Heart right ventricle (tissue), 16 donors: ENCODE data around the gene DARS2. TPM values are rescaled to one million over a fixed set of nuclear protein-coding genes. Genes with fewer than 3 reads are reported as not detected.

ENCODE experiments used
- ATAC-seq, 8 donors: fragments of 200-7000 bp; cut with Tn5 transposase; one replicate each; pipeline ENCODE4 v1.9.1; 2020; ENCODE audit warnings: mild to moderate bottlenecking in 8 of 8, moderate library complexity in 8 of 8, moderate number of reproducible peaks in 1 of 8
- DNase-seq, 2 donors: peaks; one replicate each; pipeline ENCODE4 v3.0.0-alpha.2; 2020
- H3K27ac ChIP-seq, 10 donors: fragments of 200-600 bp; sonication (generic) in 2 of 10; one replicate each; pipeline versions ENCODE4 v1.5.0 to v1.8.0; 2020 to 2022; ENCODE audit warnings: mild to moderate bottlenecking in 3 of 10
- H3K27me3 ChIP-seq, 7 donors: fragments of 200-600 bp; one replicate each; pipeline ENCODE4 v1.8.0; 2021 to 2022; ENCODE audit warnings: mild to moderate bottlenecking in 2 of 7
- H3K36me3 ChIP-seq, 9 donors: fragments of 200-600 bp; sonication (generic) in 1 of 9; one replicate each; pipeline versions ENCODE4 v1.5.0 to v1.8.0; 2020 to 2022; ENCODE audit warnings: mild to moderate bottlenecking in 2 of 9
- H3K4me1 ChIP-seq, 9 donors: fragments of 200-600 bp; sonication (generic) in 1 of 9; one replicate each; pipeline versions ENCODE4 v1.5.0 to v1.8.0; 2020 to 2022; ENCODE audit warnings: mild to moderate bottlenecking in 4 of 9
- H3K4me3 ChIP-seq, 10 donors: fragments of 200-600 bp; sonication (generic) in 2 of 10; one replicate each; pipeline versions ENCODE4 v1.5.0 to v1.8.0; 2020 to 2022; ENCODE audit warnings: mild to moderate bottlenecking in 7 of 10, moderate library complexity in 2 of 10
- H3K9me3 ChIP-seq, 11 donors: fragments of 200-600 bp in 10 of 11; sonication (generic) in 2 of 11; one replicate each; pipeline versions ENCODE4 v1.5.0 to v1.8.0; 2013 to 2022; ENCODE audit warnings: mild to moderate bottlenecking in 2 of 11, control low read depth in 1 of 11, moderate library complexity in 1 of 11
- WGBS, 2 donors: extraction: QIAGEN DNeasy Blood & Tissue Kit; methylation state at CpG; one replicate each; pipeline ENCODE4 v1.1.7; 2013; ENCODE audit warnings: inconsistent platforms in 1 of 2; 5-methylcytosine and 5-hydroxymethylcytosine counted together
- intact Hi-C, 10 donors: fragments of 100-400 bp; cut with DNase I; formaldehyde crosslinking; loops; one replicate each; pipeline versions ENCODE4 v1.11.1 to v1.14.2; 2022
- polyA plus RNA-seq, 2 donors: library from polyadenylated mRNA; stranded (reverse); fragments of 200-250 nt; gene quantifications; one replicate each; pipeline ENCODE4 v1.2.3, GENCODE V29; 2013
- total RNA-seq, 10 donors: library from RNA; stranded (reverse); fragmentation: NEBNext Ultra II Directional in 3 of 10; extraction: Animal tissue kit (Norgen Biotek cat#: 25700) in 3 of 10; gene quantifications; one replicate each; pipeline versions ENCODE4 v1.2.1 to v1.2.4, GENCODE V29; 2021 to 2023
- TF ChIP-seq, protein P1 (sequence below), 9 donors: fragments of 200-600 bp; sonication (generic) in 2 of 9; IDR thresholded peaks; one replicate each; pipeline versions ENCODE4 v1.5.0 to v1.8.0; 2021 to 2022; ENCODE audit warnings: antibody characterized with exemption in 9 of 9, mild to moderate bottlenecking in 5 of 9, moderate library complexity in 1 of 9
- donor health status: Arrhythmogenic right ventricular cardiomyopathy.
- donor health status: ischemic (EF 13 %, LVEDD 7.1; RV severe dilation, severe dysfunction).
- donor health status: healthy with polysubstance abuse.
- donor health status: DM: no; HTN: yes; CAD: no.
- donor health status: DM: no; HTN: no; CAD: no.
- donor health status: ischemic (EF 25% LVEDD 6.9; RV normal size, moderate dysfunction).
- donor health status: ischemic (EF 25% LVEDD 5.7; RV mildly dilated, moderate dysfunction).
- donor health status: healthy.
- donor health status: DM: yes; HTN: yes; CAD: no.
- donor health status: Ischemic cardiomyopathy.
- donor health status: ischemic (EF 35%, LVEDD 5.7; RV mildly dilated, moderate dysfunction).
- donor health status: nonischemic (EF 11% LVEDD 7.7; RV severe dilation, severe dysfunction).
- donor health status: DM: yes; HTN: yes; CAD: no.
- donor health status: PGD.
- donor health status: ischemic (EF 29% LVEDD 5.4; RV normal size, mild dysfunction).
- donor health status: nonischemic (EF 23%, LVEDD 6.1; RV moderate dilation, normal function).

Gene DARS2
- total and polyA plus RNA-seq, 12 donors, result 5.0 to 22.8 (median 15.8) TPM

DNA sequence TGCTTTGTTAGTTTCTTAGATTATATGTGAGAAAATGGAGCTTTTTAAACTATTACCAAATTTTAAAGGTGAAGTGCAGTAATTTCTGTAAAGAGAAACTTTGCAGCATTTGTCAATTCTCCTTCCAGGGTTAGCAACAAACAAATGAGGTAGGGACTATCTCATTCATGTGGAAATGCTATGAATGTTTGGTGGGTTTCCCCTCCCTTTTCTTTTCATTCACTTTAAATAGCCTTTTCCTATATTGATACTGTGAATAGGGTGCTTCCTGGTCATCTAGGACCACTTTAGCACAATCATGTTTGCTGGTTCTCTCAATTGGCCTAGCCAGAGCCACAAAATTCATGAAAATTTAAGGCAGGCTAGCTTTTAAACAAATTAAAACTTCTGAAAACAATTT lies 64.3 kb downstream of the DARS2 start:
- Histone ChIP-seq H3K9me3 (no peaks in the 10 kb centered on the region), H3K36me3 (peaks cover 0 to 67% (median 15%) of the 10 kb centered on the region in 9 donors), H3K4me1 (peaks cover 0 to 10% (median 0%) of the 10 kb centered on the region in 9 donors), H3K4me3 (no peak overlapping the region), H3K27me3 (no peaks in the 10 kb centered on the region), H3K27ac (no peak overlapping the region)
- no peak for ATAC-seq
- TF ChIP-seq, protein P1, sequence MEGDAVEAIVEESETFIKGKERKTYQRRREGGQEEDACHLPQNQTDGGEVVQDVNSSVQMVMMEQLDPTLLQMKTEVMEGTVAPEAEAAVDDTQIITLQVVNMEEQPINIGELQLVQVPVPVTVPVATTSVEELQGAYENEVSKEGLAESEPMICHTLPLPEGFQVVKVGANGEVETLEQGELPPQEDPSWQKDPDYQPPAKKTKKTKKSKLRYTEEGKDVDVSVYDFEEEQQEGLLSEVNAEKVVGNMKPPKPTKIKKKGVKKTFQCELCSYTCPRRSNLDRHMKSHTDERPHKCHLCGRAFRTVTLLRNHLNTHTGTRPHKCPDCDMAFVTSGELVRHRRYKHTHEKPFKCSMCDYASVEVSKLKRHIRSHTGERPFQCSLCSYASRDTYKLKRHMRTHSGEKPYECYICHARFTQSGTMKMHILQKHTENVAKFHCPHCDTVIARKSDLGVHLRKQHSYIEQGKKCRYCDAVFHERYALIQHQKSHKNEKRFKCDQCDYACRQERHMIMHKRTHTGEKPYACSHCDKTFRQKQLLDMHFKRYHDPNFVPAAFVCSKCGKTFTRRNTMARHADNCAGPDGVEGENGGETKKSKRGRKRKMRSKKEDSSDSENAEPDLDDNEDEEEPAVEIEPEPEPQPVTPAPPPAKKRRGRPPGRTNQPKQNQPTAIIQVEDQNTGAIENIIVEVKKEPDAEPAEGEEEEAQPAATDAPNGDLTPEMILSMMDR (IDR thresholded peaks at IDR 0.05), result no peak
- intact Hi-C loops, result no loop called here
- DNase-seq, result no peak

DNA sequence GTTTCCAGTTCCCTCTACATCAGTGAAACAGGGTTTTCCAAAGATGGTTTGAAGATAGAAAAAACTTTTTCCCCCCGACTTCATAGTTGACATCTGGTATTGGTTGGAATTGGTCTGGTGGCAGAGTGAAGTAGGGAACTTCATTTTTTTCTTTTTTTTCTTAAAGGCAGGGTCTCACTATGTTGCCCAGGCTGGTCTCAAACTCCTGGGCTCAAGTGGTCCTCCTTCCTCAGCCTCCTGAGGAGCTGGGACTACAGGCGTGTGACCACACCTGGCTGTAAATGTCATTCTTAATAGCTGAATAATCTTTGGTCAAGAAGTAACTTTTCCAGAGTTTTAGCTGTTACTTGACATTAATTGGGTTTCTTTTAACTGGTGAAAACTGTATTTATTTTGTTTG lies 65.4 kb downstream of the DARS2 start:
- no peak for DNase-seq

DNA sequence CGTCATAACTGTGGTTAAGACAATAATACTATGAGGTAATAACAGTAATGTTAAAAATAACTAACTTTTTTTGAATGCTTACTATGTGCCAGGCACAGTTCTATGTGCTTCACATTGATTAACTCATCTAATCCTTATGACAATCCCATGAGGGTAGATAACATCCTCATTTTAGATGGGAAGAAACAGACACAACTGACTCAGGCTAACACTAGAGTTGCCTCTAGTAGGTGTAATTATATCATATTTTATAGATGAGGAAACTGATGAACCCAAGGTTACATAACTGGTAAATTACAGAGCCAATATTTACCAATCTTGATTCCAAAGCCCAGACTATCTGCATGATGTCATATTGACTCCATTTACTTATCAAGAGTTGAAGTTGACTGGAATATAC lies 69.1 kb downstream of the DARS2 start:
- H3K4me1 ChIP-seq, result peaks cover 0 to 12% (median 0%) of the 10 kb centered on the region in 9 donors
- H3K4me3 ChIP-seq, result no peak overlapping the region
- WGBS, 2 donors, result 86 to 92% methylated on average over 1 of the region's 1 CpG
- TF ChIP-seq, protein P1 (IDR thresholded peaks at IDR 0.05), result no peak
- H3K9me3 ChIP-seq, result no peaks in the 10 kb centered on the region
- H3K27ac ChIP-seq, result no peak overlapping the region
- ATAC-seq (no peak), DNase-seq (no peak)
- no peaks in the 10 kb centered on the region for H3K27me3 ChIP-seq
- intact Hi-C loops, result no loop called here
- peaks cover 0 to 50% (median 0%) of the 10 kb centered on the region in 9 donors for H3K36me3 ChIP-seq

More for the DNA sequence above, 65.4 kb downstream of the DARS2 start:
- ATAC-seq, result no peak
- intact Hi-C loops, result no loop called here
- no peaks in the 10 kb centered on the region for H3K27me3 ChIP-seq
- TF ChIP-seq, protein P1 (IDR thresholded peaks at IDR 0.05), result no peak
- H3K4me1 ChIP-seq, result peaks cover 0 to 10% (median 0%) of the 10 kb centered on the region in 9 donors
- no peak overlapping the region for H3K4me3 ChIP-seq
- 98 to 99% methylated on average over 2 of the region's 2 CpGs for WGBS, 2 donors
- H3K36me3 ChIP-seq, result peaks cover 0 to 64% (median 15%) of the 10 kb centered on the region in 9 donors
- H3K27ac ChIP-seq, result no peak overlapping the region
- H3K9me3 ChIP-seq, result no peaks in the 10 kb centered on the region

- Histone ChIP-seq H3K9me3 (no peaks in the 10 kb centered on the region), H3K27me3 (no peaks in the 10 kb centered on the region), H3K27ac (no peak overlapping the region), H3K4me1 (peaks cover 0 to 12% (median 0%) of the 10 kb centered on the region in 9 donors), H3K4me3 (no peak overlapping the region), H3K36me3 (peaks cover 0 to 44% (median 0%) of the 10 kb centered on the region in 9 donors)
- TF ChIP-seq, protein P1 (IDR thresholded peaks at IDR 0.05), result no peak
- WGBS, 2 donors, result 60 to 77% methylated on average over 3 of the region's 3 CpGs
- DNase-seq (no peak), ATAC-seq (no peak)
- intact Hi-C loops, result no loop called here
Observed at GRCh38 chr1:173894189-173894588, 69.7 kb downstream of the DARS2 start.
